Calu3 (cell line): ENCODE data around the gene ZNF524. TPM values are rescaled to one million over a fixed set of nuclear protein-coding genes. Genes with fewer than 3 reads are reported as not detected.

Experiments
- BruUV-seq: library from RNA; stranded (reverse); fragments of 400-500 nt; replicated peaks from 2 replicates; lab custom pipeline; 2021; lab: Mats Ljungman, UMichigan
- CTCF ChIA-PET: fragments of 300-600 bp; sonication (Branson Sonifier 250); formaldehyde crosslinking; loops from one replicate; lab custom pipeline; 2022; ENCODE audit warnings: antibody characterized with exemption; lab: Charles Lee
- DNase-seq: peaks from one replicate; pipeline ENCODE4 v3.0.0; 2022
- H3K27ac Mint-ChIP-seq: one replicate; pipeline ENCODE4 v1.8.0; 2022; ENCODE audit warnings: mixed read lengths; ENCODE audit not compliant: unreplicated experiment
- H3K27me3 Mint-ChIP-seq: one replicate; pipeline ENCODE4 v1.8.0; 2022; ENCODE audit warnings: mixed read lengths; ENCODE audit not compliant: unreplicated experiment
- H3K36me3 Mint-ChIP-seq: one replicate; pipeline ENCODE4 v1.8.0; 2022; ENCODE audit warnings: mild to moderate bottlenecking, moderate library complexity, mixed read lengths; ENCODE audit not compliant: insufficient read depth, unreplicated experiment
- H3K4me1 Mint-ChIP-seq: one replicate; pipeline ENCODE4 v1.8.0; 2022; ENCODE audit warnings: mild to moderate bottlenecking, low read depth, mixed read lengths; ENCODE audit not compliant: unreplicated experiment
- H3K4me3 Mint-ChIP-seq: one replicate; pipeline ENCODE4 v1.8.0; 2022; ENCODE audit warnings: mild to moderate bottlenecking, low read depth, moderate library complexity, mixed read lengths; ENCODE audit not compliant: unreplicated experiment
- H3K9me3 Mint-ChIP-seq: one replicate; pipeline ENCODE4 v1.8.0; 2022; ENCODE audit warnings: low read depth, mixed read lengths; ENCODE audit not compliant: unreplicated experiment
- CTCF ChIP-seq: fragments of 200-600 bp; IDR thresholded peaks from one replicate; pipeline ENCODE4 v1.8.0; 2022; ENCODE audit warnings: antibody characterized with exemption; ENCODE audit not compliant: unreplicated experiment
- intact Hi-C: fragments of 100-400 bp; cut with micrococcal nuclease; formaldehyde crosslinking; loops from one replicate; pipeline ENCODE4 v1.10.0; 2022; ENCODE audit not compliant: unreplicated experiment
- total RNA-seq: library from RNA; stranded (reverse); gene quantifications from 2 replicates; pipeline ENCODE4 v1.2.3, GENCODE V29; 2022

Gene ZNF524
- total RNA-seq, 1 experiment from 2014 or later, result 18.5 TPM

GRCh38 chr19:55613930-55614710 is 14.0 kb downstream of the ZNF524 start:
- CTCF ChIA-PET, result no interaction called here
- intact Hi-C loops, result no loop called here
- H3K9me3 Mint-ChIP-seq, result no peaks in the 10 kb centered on the region
- BruUV-seq, result no TSS peak
- H3K36me3 Mint-ChIP-seq, result peaks cover 40% of the 10 kb centered on the region
- DNase-seq, result no peak
- H3K27me3 Mint-ChIP-seq, result no peaks in the 10 kb centered on the region
- H3K4me1 Mint-ChIP-seq, result no peaks in the 10 kb centered on the region
- no peak for TF ChIP-seq CTCF
- H3K4me3 Mint-ChIP-seq, result no peak overlapping the region
- H3K27ac Mint-ChIP-seq, result no peak overlapping the region

- Mint-ChIP-seq H3K27me3 (no peaks in the 10 kb centered on the region), H3K27ac (no peak overlapping the region), H3K9me3 (no peaks in the 10 kb centered on the region), H3K4me1 (no peaks in the 10 kb centered on the region), H3K36me3 (peaks cover 44% of the 10 kb centered on the region), H3K4me3 (no peak overlapping the region)
- DNase-seq, result no peak
- TF ChIP-seq CTCF, result no peak
- intact Hi-C loops, result no loop called here
- CTCF ChIA-PET, result interaction anchor here (0.5 kb wide), 1 partner anchor 485 kb away, joined by 3 read pairs; no protein-coding TSS in a partner anchor
- BruUV-seq, result no TSS peak
These were observed 14.8 kb downstream of the ZNF524 start for GRCh38 chr19:55614711-55615542.

- CTCF ChIA-PET, result interaction anchor here (0.5 to 0.6 kb wide), 2 partner anchors 456 to 486 kb away, joined by 3 to 4 read pairs; no protein-coding TSS in a partner anchor
- intact Hi-C loops, result no loop called here
- Mint-ChIP-seq H3K4me3 (no peak overlapping the region), H3K27ac (no peak overlapping the region), H3K36me3 (peaks cover 52% of the 10 kb centered on the region), H3K27me3 (no peaks in the 10 kb centered on the region), H3K4me1 (no peaks in the 10 kb centered on the region), H3K9me3 (no peaks in the 10 kb centered on the region)
- no peak for TF ChIP-seq CTCF
- DNase-seq, result no peak
- no TSS peak for BruUV-seq
These were observed 15.7 kb downstream of the ZNF524 start for GRCh38 chr19:55615543-55616394.

- H3K4me1 Mint-ChIP-seq, result no peaks in the 10 kb centered on the region
- CTCF ChIA-PET, result no interaction called here
- TF ChIP-seq CTCF, result no peak
These were observed 16.3 kb downstream of the ZNF524 start for GRCh38 chr19:55616395-55616875.

More at GRCh38 chr19:55616395-55616875, 16.3 kb downstream of the ZNF524 start:
- Mint-ChIP-seq H3K4me3 (no peak overlapping the region), H3K27me3 (no peaks in the 10 kb centered on the region), H3K36me3 (peaks cover 55% of the 10 kb centered on the region), H3K9me3 (no peaks in the 10 kb centered on the region), H3K27ac (no peak overlapping the region)
- intact Hi-C loops, result no loop called here
- no TSS peak for BruUV-seq
- no peak for DNase-seq
